Stimulated activated effector memory CD8-positive, alpha-beta T cell treated with anti-CD3 and anti-CD28 coated beads, Interleukin-12 subunit alpha, Interleukin-12 subunit beta, amount 100 ng/mL, for 72 hours (primary cell): ENCODE results near the gene TAS1R3.

Source experiments
- ATAC-seq: fragments of 150-1000 bp; cut with Tn5 transposase; 2 replicates; pipeline ENCODE4 v1.10.0; 2021
- DNase-seq, 2 donors: peaks; one replicate each; pipeline ENCODE4 v3.0.0; 2021 to 2022; ENCODE audit warnings: low spot score in 2 of 2
- H3K27ac Mint-ChIP-seq: one replicate; pipeline ENCODE4 v1.8.0; 2022; ENCODE audit warnings: mild to moderate bottlenecking, mixed read lengths
- H3K36me3 Mint-ChIP-seq: one replicate; pipeline ENCODE4 v1.8.0; 2022; ENCODE audit warnings: mild to moderate bottlenecking, mixed read lengths
- H3K4me1 Mint-ChIP-seq: one replicate; pipeline ENCODE4 v1.8.0; 2022; ENCODE audit warnings: mixed read lengths
- H3K4me3 Mint-ChIP-seq: one replicate; pipeline ENCODE4 v1.8.0; 2022; ENCODE audit warnings: mild to moderate bottlenecking, mixed read lengths
- H3K9me3 Mint-ChIP-seq: one replicate; pipeline ENCODE4 v1.8.0; 2022; ENCODE audit warnings: mixed read lengths

Gene TAS1R3

GRCh38 chr1:1335792-1336248, 4.7 kb downstream of the TAS1R3 start:
- DNase-seq = no peak
- no peak overlapping the region for H3K4me3 Mint-ChIP-seq
- ATAC-seq = no peak
- peaks cover under 1% of the 10 kb centered on the region for H3K4me1 Mint-ChIP-seq
- no peak overlapping the region for H3K27ac Mint-ChIP-seq
- H3K36me3 Mint-ChIP-seq = no peaks in the 10 kb centered on the region
- no peaks in the 10 kb centered on the region for H3K9me3 Mint-ChIP-seq

DNA sequence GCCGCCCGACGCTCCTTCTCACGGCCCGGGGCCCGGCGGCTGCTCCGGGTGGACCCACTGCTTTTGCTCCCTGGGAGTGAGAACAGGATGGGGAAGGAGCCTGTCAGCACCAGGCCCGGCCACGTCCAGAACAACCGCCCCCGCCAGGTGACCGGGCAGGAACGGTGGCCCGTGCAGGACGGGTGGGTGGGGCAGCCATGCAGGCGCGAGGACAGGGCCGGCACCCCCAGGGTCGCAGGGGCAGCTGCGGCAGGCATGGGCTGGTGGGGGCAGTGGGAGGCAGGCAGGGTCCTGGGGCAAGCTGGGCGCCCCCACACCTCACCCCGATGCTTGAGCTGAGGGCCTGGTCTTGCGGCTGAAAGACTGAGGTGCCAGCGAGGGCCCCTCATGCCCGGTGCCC, 5.4 kb downstream of the TAS1R3 start:
- H3K4me3 Mint-ChIP-seq = no peak overlapping the region
- no peak for DNase-seq
- peaks cover 7% of the 10 kb centered on the region for H3K4me1 Mint-ChIP-seq
- no peaks in the 10 kb centered on the region for H3K9me3 Mint-ChIP-seq
- H3K27ac Mint-ChIP-seq = no peak overlapping the region
- no peaks in the 10 kb centered on the region for H3K36me3 Mint-ChIP-seq
- ATAC-seq = no peak

GRCh38 chr1:1336931-1337792, 6.1 kb downstream of the TAS1R3 start:
- H3K4me1 Mint-ChIP-seq = peaks cover 7% of the 10 kb centered on the region
- no peak for ATAC-seq

DNA sequence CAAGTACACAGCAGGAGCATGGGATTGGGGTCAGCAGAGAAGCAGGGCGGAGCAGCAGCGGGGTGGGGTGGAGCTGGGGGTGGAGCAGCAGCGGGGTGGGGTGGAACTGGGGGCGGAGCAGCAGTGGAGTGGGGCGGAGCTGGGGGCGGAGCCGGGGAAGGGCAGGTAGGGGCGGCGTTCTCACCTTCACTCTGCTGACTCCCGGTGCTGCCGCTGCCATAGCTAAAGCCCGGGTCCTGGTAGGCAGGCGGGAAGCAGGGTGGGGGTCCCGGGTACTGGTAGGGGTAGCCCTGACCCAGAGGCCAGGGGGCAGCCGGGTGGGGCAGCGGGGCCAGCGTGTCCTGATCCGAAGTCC, 6.7 kb downstream of the TAS1R3 start:
- H3K27ac Mint-ChIP-seq = no peak overlapping the region
- DNase-seq = peak in 1 of 2 donors; percentile 65
- peaks cover 7% of the 10 kb centered on the region for H3K4me1 Mint-ChIP-seq
- ATAC-seq = peak; percentile 47
- no peak overlapping the region for H3K4me3 Mint-ChIP-seq
- no peaks in the 10 kb centered on the region for H3K36me3 Mint-ChIP-seq
- no peaks in the 10 kb centered on the region for H3K9me3 Mint-ChIP-seq

More at GRCh38 chr1:1336931-1337792, 6.1 kb downstream of the TAS1R3 start:
- Mint-ChIP-seq H3K27ac (no peak overlapping the region), H3K4me3 (no peak overlapping the region), H3K36me3 (no peaks in the 10 kb centered on the region), H3K9me3 (no peaks in the 10 kb centered on the region)
- no peak for DNase-seq

DNA sequence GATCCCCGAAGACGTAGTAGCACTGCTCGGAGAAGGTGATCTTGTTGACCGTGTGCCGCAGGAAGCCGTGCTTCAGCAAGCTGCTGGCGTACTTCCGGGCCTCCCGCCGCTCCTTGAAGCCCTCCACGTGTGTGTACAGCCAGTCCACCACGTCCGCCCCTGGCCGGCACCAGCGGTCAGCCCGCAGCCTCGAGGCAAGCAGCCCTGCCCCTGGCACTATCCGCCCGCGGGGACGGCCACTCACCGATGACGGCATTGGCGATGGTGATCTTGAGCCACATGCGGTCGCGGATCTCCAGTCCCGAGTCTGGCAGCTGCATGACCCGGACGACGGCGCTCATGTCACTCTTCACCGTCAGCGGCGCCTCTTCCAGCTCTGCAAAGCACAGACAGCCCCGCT, 7.2 kb downstream of the TAS1R3 start:
- Mint-ChIP-seq H3K27ac (no peak overlapping the region), H3K9me3 (no peaks in the 10 kb centered on the region), H3K4me3 (no peak overlapping the region), H3K4me1 (peaks cover 7% of the 10 kb centered on the region), H3K36me3 (no peaks in the 10 kb centered on the region)
- no peak for ATAC-seq
- DNase-seq = no peak

DNA sequence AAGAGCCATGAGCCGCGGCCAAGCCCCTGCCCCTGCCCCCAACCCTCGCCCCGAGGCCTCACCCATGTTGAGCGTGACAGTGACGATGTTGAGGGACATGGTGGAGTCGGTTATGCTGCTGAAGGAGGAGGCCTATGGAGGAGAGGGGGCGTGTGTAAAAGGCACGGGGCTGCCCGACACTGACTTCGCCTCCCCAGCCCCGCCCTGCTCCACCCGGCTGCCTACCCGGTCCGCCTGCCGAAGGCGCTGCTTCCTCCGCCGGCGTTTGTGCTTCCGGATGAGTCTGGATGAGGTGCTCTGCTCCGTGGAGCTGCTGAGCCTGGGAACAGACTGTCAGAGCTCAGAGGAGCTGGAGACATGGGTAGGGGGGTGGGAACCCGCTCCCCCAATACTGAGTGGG, 9.1 kb downstream of the TAS1R3 start:
- ATAC-seq (no peak), DNase-seq (no peak)
- no peaks in the 10 kb centered on the region for H3K9me3 Mint-ChIP-seq
- no peak overlapping the region for H3K4me3 Mint-ChIP-seq
- peaks cover 7% of the 10 kb centered on the region for H3K4me1 Mint-ChIP-seq
- H3K36me3 Mint-ChIP-seq = no peaks in the 10 kb centered on the region
- no peak overlapping the region for H3K27ac Mint-ChIP-seq

DNA sequence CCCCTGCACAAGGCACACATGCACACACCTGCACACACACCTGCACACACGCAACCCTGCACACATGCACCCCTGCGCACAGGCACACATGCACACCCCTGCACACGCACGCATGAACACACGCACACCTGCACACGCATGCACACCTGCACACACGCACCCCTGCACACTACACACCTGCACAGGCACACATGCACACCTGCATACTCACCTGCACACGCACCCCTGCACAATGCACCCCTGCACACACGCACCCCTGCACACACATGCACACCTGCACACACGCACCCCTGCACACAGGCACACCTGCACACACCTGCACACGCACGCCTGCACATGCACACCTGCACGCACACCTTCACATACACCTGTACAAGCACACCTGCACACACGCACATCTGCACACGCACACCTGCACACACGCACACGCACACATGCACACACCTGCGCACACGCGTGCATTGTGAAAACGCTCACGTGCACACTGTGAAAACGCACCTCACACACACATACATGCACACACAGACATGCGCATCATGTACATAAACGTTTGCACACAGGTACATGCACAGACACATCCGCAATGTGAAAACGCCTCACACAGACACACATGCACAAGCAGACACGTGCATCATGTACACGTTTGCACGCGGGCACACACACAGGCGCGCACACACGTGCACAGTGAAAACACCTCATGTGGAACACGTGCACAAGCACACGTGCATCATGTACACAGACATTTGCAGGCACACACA, 9.9 kb downstream of the TAS1R3 start:
- no peaks in the 10 kb centered on the region for H3K9me3 Mint-ChIP-seq
- ATAC-seq (no peak), DNase-seq (no peak)
- H3K4me1 Mint-ChIP-seq = peaks cover 7% of the 10 kb centered on the region
- no peaks in the 10 kb centered on the region for H3K36me3 Mint-ChIP-seq
- no peak overlapping the region for H3K4me3 Mint-ChIP-seq
- H3K27ac Mint-ChIP-seq = no peak overlapping the region

DNA sequence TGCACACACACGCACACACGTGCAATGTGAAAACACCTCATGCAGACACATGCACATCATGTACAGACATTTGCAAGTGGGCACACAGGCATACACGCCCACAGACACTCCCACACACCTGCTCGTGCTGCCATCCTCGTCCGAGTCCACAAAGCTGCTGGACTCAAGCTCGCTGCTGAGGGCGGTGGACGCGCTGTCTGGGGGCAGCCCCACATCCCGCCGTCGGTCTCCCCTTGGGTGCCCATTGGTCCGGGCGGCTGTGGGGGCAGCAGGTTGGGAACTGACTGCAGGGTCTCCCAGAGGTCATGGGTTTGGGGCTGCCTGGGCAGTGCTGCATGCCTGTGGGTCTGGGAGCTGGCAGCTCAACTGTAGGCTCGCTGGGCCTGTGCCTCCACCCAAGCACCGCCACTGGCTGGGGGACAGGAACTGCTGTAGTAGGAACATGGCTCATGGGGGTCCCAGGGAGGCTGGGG, 10.5 kb downstream of the TAS1R3 start:
- Mint-ChIP-seq H3K4me3 (no peak overlapping the region), H3K9me3 (no peaks in the 10 kb centered on the region), H3K27ac (no peak overlapping the region), H3K4me1 (peaks cover 12% of the 10 kb centered on the region), H3K36me3 (no peaks in the 10 kb centered on the region)
- no peak for DNase-seq
- ATAC-seq = no peak

GRCh38 chr1:1342061-1342562, 11.0 kb downstream of the TAS1R3 start:
- Mint-ChIP-seq H3K36me3 (no peaks in the 10 kb centered on the region), H3K4me3 (no peak overlapping the region), H3K27ac (no peak overlapping the region), H3K9me3 (no peaks in the 10 kb centered on the region), H3K4me1 (peaks cover 17% of the 10 kb centered on the region)
- DNase-seq (no peak), ATAC-seq (no peak)

DNA sequence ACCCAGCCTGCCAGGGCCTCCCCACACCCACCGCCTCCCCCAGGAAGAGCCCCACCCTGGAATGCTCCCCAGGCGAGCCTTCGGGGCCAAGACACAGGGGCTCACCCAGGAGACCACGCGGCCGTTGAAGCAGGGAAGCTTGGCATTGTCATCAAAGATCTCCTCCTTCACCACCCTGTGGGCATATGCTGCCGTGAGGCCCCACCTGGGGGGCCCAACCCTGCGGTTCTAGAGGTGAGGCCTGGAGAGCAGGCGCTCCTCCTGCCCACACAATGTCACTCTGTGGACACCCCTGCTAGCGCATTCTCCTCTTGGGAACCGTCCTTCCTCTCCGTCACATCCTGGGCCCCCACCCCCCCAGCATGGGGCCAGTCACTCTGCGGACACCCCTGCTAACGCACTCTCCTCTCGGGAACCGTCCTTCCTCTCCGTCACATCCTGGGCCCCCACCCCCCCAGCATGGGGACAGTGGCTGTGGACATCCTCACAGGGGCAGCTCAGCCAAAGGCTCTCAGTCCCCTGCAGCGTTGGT, 11.6 kb downstream of the TAS1R3 start:
- Mint-ChIP-seq H3K27ac (peak overlapping the region; percentile 74), H3K9me3 (no peaks in the 10 kb centered on the region), H3K4me3 (no peak overlapping the region), H3K4me1 (peaks cover 23% of the 10 kb centered on the region), H3K36me3 (no peaks in the 10 kb centered on the region)
- ATAC-seq (no peak), DNase-seq (no peak)

DNA sequence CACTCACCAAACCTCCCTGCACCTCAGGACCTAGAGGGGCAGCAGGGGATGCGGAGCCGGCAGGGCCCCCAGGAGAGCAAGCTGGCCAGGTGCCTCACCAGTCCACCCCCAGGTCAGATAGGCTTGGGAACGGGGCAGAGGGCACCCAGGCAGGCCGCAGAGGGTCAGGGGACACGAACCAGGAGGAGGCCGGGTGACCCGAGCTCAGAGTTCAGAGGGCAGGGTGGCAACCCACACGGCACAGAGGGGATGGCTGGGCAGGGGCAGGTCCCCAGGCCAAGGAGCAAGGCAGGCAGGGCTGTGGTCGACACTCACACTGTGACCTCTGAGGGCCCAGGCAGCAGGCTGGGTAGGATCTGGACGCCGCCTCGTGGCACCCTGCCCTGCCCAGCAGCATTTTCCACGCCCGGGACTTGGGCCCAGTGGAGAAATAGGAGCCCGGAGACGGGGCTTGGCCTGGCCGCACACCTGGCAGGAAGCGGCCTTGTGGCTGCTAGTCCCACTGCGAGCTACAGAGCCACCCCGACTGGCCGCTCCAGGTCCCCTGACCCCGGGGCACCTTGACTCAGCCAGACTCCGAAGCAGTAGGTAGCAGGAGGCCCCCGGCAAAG, 12.8 kb downstream of the TAS1R3 start:
- no peaks in the 10 kb centered on the region for H3K36me3 Mint-ChIP-seq
- ATAC-seq (no peak), DNase-seq (no peak)
- no peak overlapping the region for H3K4me3 Mint-ChIP-seq
- H3K27ac Mint-ChIP-seq = peak overlapping the region; percentile 74
- H3K4me1 Mint-ChIP-seq = peaks cover 23% of the 10 kb centered on the region
- no peaks in the 10 kb centered on the region for H3K9me3 Mint-ChIP-seq

DNA sequence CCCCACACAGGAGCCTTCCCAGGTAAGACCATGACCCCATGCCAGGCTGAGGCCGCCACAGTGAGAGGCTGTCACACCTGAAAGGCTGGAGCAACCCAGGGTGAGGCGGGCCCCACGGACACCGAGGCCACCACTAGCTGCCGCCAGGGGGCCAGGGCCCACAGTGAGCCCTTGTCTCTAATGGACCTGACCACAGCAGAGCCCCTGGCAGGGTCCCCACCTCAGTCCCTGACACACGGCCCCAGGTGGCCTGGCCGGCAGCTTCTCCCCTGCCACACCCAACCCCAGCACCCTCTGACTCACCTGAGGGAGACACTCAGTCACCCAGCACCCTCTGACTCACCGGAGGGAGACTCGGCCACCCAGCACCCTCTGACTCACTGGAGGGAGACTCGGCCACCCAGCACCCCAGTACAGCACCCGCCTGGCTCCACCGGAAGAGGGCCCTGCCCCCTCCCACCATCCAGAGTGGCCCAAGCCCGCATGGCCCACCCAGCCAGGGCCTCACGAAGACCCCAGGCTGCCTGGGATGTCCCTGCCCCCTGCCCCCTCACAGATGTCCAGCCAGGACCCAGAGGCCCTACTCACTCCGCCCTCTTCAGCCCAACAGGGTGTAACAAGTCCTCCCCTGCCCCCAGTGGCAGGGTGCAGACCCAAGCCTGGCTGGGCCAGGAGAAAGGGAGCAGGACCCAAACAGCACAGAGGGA, 13.7 kb downstream of the TAS1R3 start:
- H3K4me3 Mint-ChIP-seq = no peak overlapping the region
- DNase-seq (no peak), ATAC-seq (peak; percentile 76)
- peak overlapping the region; percentile 74 for H3K27ac Mint-ChIP-seq
- no peaks in the 10 kb centered on the region for H3K9me3 Mint-ChIP-seq
- H3K4me1 Mint-ChIP-seq = peaks cover 23% of the 10 kb centered on the region
- no peaks in the 10 kb centered on the region for H3K36me3 Mint-ChIP-seq

DNA sequence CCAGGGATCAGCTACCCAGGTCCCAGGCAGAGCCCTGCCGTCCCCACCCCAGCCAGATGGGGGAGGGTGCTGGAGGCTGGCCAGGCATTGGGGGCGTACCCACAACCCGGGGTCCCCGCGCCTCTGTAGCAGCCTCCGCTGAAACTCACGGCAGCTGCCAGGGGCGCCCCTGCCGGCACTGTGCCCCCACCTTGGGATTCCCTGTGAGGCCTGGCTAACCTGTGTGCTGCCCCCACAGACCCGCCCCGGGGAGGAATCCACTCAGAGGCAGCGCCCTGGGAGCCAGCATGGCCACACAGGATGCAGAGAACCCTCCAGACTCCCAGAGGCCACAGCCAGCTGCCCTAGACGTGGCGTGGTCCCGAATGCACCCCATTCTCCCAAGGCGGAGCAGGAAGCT, 14.3 kb downstream of the TAS1R3 start:
- Mint-ChIP-seq H3K27ac (peak overlapping the region; percentile 74), H3K36me3 (no peaks in the 10 kb centered on the region), H3K9me3 (no peaks in the 10 kb centered on the region), H3K4me3 (no peak overlapping the region), H3K4me1 (peaks cover 23% of the 10 kb centered on the region)
- DNase-seq = no peak
- no peak for ATAC-seq

DNA sequence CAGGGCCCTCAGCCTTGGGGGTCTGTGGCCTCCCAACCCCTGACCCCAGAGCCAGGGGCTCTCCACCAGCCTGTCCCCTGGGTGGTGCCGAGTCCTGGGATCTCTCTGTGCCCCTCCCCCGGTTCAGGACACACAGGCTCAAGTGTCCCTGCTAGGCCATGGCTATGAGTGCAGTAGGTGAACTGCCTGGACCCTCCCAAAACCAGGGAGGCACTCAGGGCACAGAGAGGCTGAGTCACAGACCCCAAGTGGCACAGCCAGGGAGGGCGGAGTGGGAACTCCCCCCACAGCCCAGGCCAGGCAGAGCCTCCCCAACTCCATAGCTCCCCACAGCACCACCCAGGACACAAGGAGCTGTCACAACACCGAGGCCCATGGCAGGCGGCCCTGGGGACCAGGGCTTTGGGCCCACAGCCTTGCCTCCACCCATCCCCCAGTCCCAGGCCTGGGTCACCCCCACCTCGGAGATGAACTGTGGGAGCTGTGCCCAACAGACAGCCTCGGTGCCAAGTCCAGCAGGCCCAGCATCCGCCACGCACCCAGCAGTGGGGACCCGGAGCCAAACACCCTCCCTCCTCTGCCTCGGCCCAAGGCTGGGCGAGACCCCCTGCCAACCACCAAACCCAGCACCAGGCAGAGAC, 14.9 kb downstream of the TAS1R3 start:
- DNase-seq (no peak), ATAC-seq (no peak)
- H3K9me3 Mint-ChIP-seq = no peaks in the 10 kb centered on the region
- no peaks in the 10 kb centered on the region for H3K36me3 Mint-ChIP-seq
- no peak overlapping the region for H3K4me3 Mint-ChIP-seq
- H3K27ac Mint-ChIP-seq = no peak overlapping the region
- H3K4me1 Mint-ChIP-seq = peaks cover 21% of the 10 kb centered on the region
